GM18870 (cell line): ENCODE measurements around the gene TTLL5.

ENCODE experiments used
- ATAC-seq: cut with Tn5 transposase; IDR thresholded peaks from one replicate; pipeline ENCODE4 v1.9.1; 2021; ENCODE audit warnings: moderate library complexity; ENCODE audit not compliant: unreplicated experiment

The TTLL5 gene

GRCh38 chr14:75734854-75735253, 73.8 kb downstream of the TTLL5 start:
- no peak for ATAC-seq

- no peak for ATAC-seq
Measured at GRCh38 chr14:75736845-75737485, 75.9 kb downstream of the TTLL5 start.

GRCh38 chr14:75738192-75738591, 77.1 kb downstream of the TTLL5 start:
- no peak for ATAC-seq

- no peak for ATAC-seq
Measured at GRCh38 chr14:75742867-75743266, 81.8 kb downstream of the TTLL5 start.

GRCh38 chr14:75747899-75748298, 86.9 kb downstream of the TTLL5 start:
- ATAC-seq: no peak

- ATAC-seq: no peak
Measured at GRCh38 chr14:75748336-75748735, 87.3 kb downstream of the TTLL5 start.

GRCh38 chr14:75751296-75751695, 90.2 kb downstream of the TTLL5 start:
- ATAC-seq: no peak

GRCh38 chr14:75752086-75752485, 91.0 kb downstream of the TTLL5 start:
- no peak for ATAC-seq

GRCh38 chr14:75752907-75753594, 92.0 kb downstream of the TTLL5 start:
- ATAC-seq: no peak

GRCh38 chr14:75753696-75754095, 92.7 kb downstream of the TTLL5 start:
- no peak for ATAC-seq

GRCh38 chr14:75757644-75758402, 96.8 kb downstream of the TTLL5 start:
- ATAC-seq: no peak

- no peak for ATAC-seq
Measured at GRCh38 chr14:75764020-75764419, 103.0 kb downstream of the TTLL5 start.

- ATAC-seq: no peak
Measured at GRCh38 chr14:75769047-75769685, 108.1 kb downstream of the TTLL5 start.

- ATAC-seq: no peak
Measured at GRCh38 chr14:75770635-75771034, 109.6 kb downstream of the TTLL5 start.

GRCh38 chr14:75771595-75771994, 110.5 kb downstream of the TTLL5 start:
- no peak for ATAC-seq

GRCh38 chr14:75773046-75773445, 112.0 kb downstream of the TTLL5 start:
- ATAC-seq: no peak

- no peak for ATAC-seq
Measured at GRCh38 chr14:75781096-75781495, 120.0 kb downstream of the TTLL5 start.

- ATAC-seq: no peak
Measured at GRCh38 chr14:75783184-75783583, 122.1 kb downstream of the TTLL5 start.

- no peak for ATAC-seq
Measured at GRCh38 chr14:75783602-75784313, 122.7 kb downstream of the TTLL5 start.

- no peak for ATAC-seq
Measured at GRCh38 chr14:75784314-75784686, 123.3 kb downstream of the TTLL5 start.

- no peak for ATAC-seq
Measured at GRCh38 chr14:75793806-75794205, 132.8 kb downstream of the TTLL5 start.
